NT2/D1 (cell line): ENCODE data around the gene DBN1.

ENCODE experiments used
- SUZ12 ChIP-seq: IDR thresholded peaks from 2 replicates; pipeline ENCODE4 v1.6.1; 2011; ENCODE audit not compliant: insufficient read length, insufficient read depth; ENCODE audit errors: extremely low read depth
- YY1 ChIP-seq: IDR thresholded peaks from 2 replicates; pipeline ENCODE4 v1.6.1; 2011; ENCODE audit not compliant: insufficient read length, insufficient read depth

DNA sequence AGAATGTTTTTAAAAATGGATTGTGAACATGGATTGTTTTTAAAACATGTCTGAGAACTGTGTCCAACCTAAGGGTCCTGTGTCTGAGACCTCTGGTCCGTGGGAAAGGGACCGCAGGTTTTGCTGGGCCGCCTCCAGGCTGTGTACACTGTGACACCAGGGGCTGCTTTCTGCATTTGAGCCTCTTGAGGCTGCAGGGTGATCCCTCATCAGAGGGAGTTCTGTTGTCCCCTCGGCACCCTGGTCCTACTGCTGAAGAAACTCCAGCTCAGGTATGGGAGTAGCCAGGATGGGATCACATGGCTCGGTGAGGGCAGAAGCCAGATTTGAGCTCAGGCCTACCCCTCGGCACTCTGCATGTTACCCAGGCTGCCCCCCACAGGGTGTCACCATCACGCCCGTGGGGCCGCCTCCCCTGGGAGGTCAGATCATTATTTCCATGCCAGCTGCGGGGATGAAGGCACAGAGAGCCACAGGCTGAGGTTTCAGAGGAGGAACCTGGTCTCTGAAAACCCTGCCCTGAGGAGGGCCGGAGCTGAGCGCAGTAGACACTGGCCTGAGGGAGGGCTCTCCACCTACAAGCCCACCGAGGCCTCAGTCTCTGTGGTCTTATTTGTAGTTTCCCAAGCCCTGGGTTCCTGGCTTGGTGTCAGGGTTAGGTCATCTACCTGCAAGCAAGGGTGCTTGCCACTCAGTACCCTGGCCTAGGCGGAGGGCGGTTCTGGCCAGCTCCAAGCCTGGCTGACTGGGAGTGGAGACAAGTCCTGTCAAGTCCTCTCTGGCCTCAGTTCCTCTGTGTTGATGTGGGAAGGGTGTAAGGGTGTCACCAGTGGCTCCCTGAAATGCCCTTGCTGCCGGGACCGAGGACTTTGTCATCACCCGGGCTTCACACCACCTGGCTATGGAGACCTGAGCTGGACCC lies 24.0 kb downstream of the DBN1 start:
- TF ChIP-seq SUZ12: no peak
- no peak for TF ChIP-seq YY1
